Uterus (tissue), 4 donors: ENCODE data around the gene MYO15A. TPM values are rescaled to one million over a fixed set of nuclear protein-coding genes. Genes with fewer than 3 reads are reported as not detected.

ENCODE experiments used
- DNase-seq, 2 donors: peaks; one replicate each; pipeline ENCODE4 v3.0.0-alpha.2; 2019 to 2020
- H3K27ac ChIP-seq, 2 donors: fragments of 200-600 bp; sonication (generic); 1 replicate in 1 of 2; 2 replicates in 1 of 2; pipeline ENCODE4 v1.5.1; 2016 to 2018
- H3K27me3 ChIP-seq, 2 donors: fragments of 200-600 bp; sonication (generic); one replicate each; pipeline ENCODE4 v1.5.1; 2018 to 2019; ENCODE audit warnings: control low read depth in 1 of 2
- H3K36me3 ChIP-seq, 2 donors: fragments of 200-600 bp; sonication (generic); one replicate each; pipeline ENCODE4 v1.5.1; 2019; ENCODE audit warnings: control low read depth in 1 of 2
- H3K4me1 ChIP-seq, 2 donors: fragments of 200-600 bp; sonication (generic); one replicate each; pipeline ENCODE4 v1.5.1; 2018 to 2019; ENCODE audit warnings: control low read depth in 1 of 2
- H3K4me3 ChIP-seq, 2 donors: fragments of 200-600 bp; sonication (generic); 1 replicate in 1 of 2; 2 replicates in 1 of 2; pipeline ENCODE4 v1.5.1; 2018 to 2019; ENCODE audit warnings: mild to moderate bottlenecking in 1 of 2
- H3K9me3 ChIP-seq, 2 donors: fragments of 200-600 bp; sonication (generic); one replicate each; pipeline ENCODE4 v1.5.1; 2019; ENCODE audit warnings: control low read depth in 1 of 2
- CTCF ChIP-seq, 4 experiments: fragments of 200-600 bp in 2 of 4; fragments of 450-650 bp in 2 of 4; sonication (generic) in 2 of 4; IDR thresholded peaks; one replicate each; pipeline ENCODE4 v1.5.1; 2016 to 2019; ENCODE audit warnings: antibody characterized with exemption in 4 of 4, mild to moderate bottlenecking in 2 of 4, moderate library complexity in 1 of 4
- POLR2A ChIP-seq, 2 donors: fragments of 450-650 bp; IDR thresholded peaks; one replicate each; pipeline ENCODE4 v1.6.1; 2016; ENCODE audit warnings: antibody characterized with exemption in 2 of 2, mild to moderate bottlenecking in 1 of 2, moderate library complexity in 1 of 2
- intact Hi-C: fragments of 100-400 bp; cut with DNase I; formaldehyde crosslinking; loops from one replicate; pipeline ENCODE4 v1.15.1; 2023; ENCODE audit warnings: low total_unique reads
- total RNA-seq, 4 donors: library from RNA; depleted of rRNA in 3 of 4; stranded (reverse); fragments of >200 nt in 3 of 4; gene quantifications; one replicate each; pipeline versions ENCODE4 v1.1.0 to v1.2.4, GENCODE V29; 2014 to 2023
- donor health status: DM: yes; HTN: yes; CAD: no.

The MYO15A gene
- total RNA-seq, 4 donors from 2014 or later: 1.5 to 8.1 (median 2.9) TPM; not detected in 1

- no peak for DNase-seq
- Histone ChIP-seq H3K9me3 (no peaks in the 10 kb centered on the region), H3K4me1 (peaks cover 9 to 15% of the 10 kb centered on the region in 2 donors), H3K4me3 (no peak overlapping the region), H3K36me3 (peaks cover 0 to 2% of the 10 kb centered on the region in 2 donors), H3K27ac (no peak overlapping the region), H3K27me3 (no peaks in the 10 kb centered on the region)
- TF ChIP-seq POLR2A (IDR thresholded peaks at IDR 0.05) (no peak), CTCF (IDR thresholded peaks at IDR 0.05) (no peak)
- intact Hi-C loops: no loop called here
Measured at GRCh38 chr17:18198530-18198929, 90.0 kb downstream of the MYO15A start.

GRCh38 chr17:18201108-18201507 lies 92.6 kb downstream of the MYO15A start:
- intact Hi-C loops: no loop called here
- Histone ChIP-seq H3K36me3 (no peaks in the 10 kb centered on the region), H3K27ac (no peak overlapping the region), H3K27me3 (no peaks in the 10 kb centered on the region), H3K4me1 (peaks cover 9 to 15% of the 10 kb centered on the region in 2 donors), H3K4me3 (no peak overlapping the region), H3K9me3 (no peaks in the 10 kb centered on the region)
- no peak for DNase-seq
- no peak for TF ChIP-seq CTCF (IDR thresholded peaks at IDR 0.05)

GRCh38 chr17:18203308-18203707 lies 94.8 kb downstream of the MYO15A start:
- TF ChIP-seq POLR2A (IDR thresholded peaks at IDR 0.05) (no peak), CTCF (IDR thresholded peaks at IDR 0.05) (no peak)
- intact Hi-C loops: no loop called here
- no peak overlapping the region for H3K4me3 ChIP-seq
- H3K27ac ChIP-seq: no peak overlapping the region
- no peak for DNase-seq
- H3K27me3 ChIP-seq: no peaks in the 10 kb centered on the region
- H3K9me3 ChIP-seq: no peaks in the 10 kb centered on the region
- peaks cover 7 to 10% of the 10 kb centered on the region in 2 donors for H3K4me1 ChIP-seq
- H3K36me3 ChIP-seq: no peaks in the 10 kb centered on the region

GRCh38 chr17:18205861-18206260 lies 97.3 kb downstream of the MYO15A start:
- no peaks in the 10 kb centered on the region for H3K36me3 ChIP-seq
- no peaks in the 10 kb centered on the region for H3K4me1 ChIP-seq
- no peak overlapping the region for H3K4me3 ChIP-seq
- no peaks in the 10 kb centered on the region for H3K9me3 ChIP-seq
- TF ChIP-seq CTCF (IDR thresholded peaks at IDR 0.05): no peak
- TF ChIP-seq POLR2A (IDR thresholded peaks at IDR 0.05): no peak
- intact Hi-C loops: no loop called here
- DNase-seq: no peak
- H3K27ac ChIP-seq: no peak overlapping the region
- no peaks in the 10 kb centered on the region for H3K27me3 ChIP-seq

GRCh38 chr17:18206962-18207361 lies 98.4 kb downstream of the MYO15A start:
- Histone ChIP-seq H3K36me3 (no peaks in the 10 kb centered on the region), H3K27me3 (no peaks in the 10 kb centered on the region), H3K4me1 (no peaks in the 10 kb centered on the region), H3K4me3 (no peak overlapping the region), H3K27ac (no peak overlapping the region), H3K9me3 (no peaks in the 10 kb centered on the region)
- DNase-seq: no peak
- TF ChIP-seq POLR2A (IDR thresholded peaks at IDR 0.05): no peak
- TF ChIP-seq CTCF (IDR thresholded peaks at IDR 0.05): no peak
- intact Hi-C loops: no loop called here
